ENCODE measurements around the gene RAB33A.

Gene RAB33A

DNA sequence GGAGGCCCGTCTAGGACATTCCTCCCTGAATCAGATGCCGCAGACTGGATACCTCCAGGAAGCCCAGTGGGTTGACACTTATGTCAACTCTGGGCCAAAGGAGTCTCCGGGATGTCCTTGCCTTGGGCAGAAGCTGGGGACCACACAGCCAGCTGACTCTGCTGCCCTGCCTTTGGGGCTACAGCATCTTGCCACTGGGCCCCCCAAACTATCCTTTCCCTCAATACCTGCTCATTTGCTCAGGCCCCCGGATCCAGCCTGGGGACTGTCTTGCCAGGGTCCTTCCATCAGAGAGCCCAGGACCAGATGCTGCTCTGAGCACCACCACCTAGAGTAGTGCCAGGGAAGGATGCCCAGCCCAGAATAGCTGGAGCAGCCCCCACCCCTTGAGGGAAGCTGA, 19.0 kb downstream of the RAB33A start:
- no peak for TF ChIP-seq SIN3A (IDR thresholded peaks at IDR 0.05; ENCODE audit: borderline replicate concordance, insufficient read depth, low read length)
- TF ChIP-seq TAF1 (IDR thresholded peaks at IDR 0.05; ENCODE audit: borderline replicate concordance, insufficient read depth, low read length), result no peak
- TF ChIP-seq, protein P1, sequence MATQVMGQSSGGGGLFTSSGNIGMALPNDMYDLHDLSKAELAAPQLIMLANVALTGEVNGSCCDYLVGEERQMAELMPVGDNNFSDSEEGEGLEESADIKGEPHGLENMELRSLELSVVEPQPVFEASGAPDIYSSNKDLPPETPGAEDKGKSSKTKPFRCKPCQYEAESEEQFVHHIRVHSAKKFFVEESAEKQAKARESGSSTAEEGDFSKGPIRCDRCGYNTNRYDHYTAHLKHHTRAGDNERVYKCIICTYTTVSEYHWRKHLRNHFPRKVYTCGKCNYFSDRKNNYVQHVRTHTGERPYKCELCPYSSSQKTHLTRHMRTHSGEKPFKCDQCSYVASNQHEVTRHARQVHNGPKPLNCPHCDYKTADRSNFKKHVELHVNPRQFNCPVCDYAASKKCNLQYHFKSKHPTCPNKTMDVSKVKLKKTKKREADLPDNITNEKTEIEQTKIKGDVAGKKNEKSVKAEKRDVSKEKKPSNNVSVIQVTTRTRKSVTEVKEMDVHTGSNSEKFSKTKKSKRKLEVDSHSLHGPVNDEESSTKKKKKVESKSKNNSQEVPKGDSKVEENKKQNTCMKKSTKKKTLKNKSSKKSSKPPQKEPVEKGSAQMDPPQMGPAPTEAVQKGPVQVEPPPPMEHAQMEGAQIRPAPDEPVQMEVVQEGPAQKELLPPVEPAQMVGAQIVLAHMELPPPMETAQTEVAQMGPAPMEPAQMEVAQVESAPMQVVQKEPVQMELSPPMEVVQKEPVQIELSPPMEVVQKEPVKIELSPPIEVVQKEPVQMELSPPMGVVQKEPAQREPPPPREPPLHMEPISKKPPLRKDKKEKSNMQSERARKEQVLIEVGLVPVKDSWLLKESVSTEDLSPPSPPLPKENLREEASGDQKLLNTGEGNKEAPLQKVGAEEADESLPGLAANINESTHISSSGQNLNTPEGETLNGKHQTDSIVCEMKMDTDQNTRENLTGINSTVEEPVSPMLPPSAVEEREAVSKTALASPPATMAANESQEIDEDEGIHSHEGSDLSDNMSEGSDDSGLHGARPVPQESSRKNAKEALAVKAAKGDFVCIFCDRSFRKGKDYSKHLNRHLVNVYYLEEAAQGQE (IDR thresholded peaks at IDR 0.05; ENCODE audit: insufficient read depth in 1 of 2, low read depth in 2 of 2, low read length in 2 of 2), result no peak

DNA sequence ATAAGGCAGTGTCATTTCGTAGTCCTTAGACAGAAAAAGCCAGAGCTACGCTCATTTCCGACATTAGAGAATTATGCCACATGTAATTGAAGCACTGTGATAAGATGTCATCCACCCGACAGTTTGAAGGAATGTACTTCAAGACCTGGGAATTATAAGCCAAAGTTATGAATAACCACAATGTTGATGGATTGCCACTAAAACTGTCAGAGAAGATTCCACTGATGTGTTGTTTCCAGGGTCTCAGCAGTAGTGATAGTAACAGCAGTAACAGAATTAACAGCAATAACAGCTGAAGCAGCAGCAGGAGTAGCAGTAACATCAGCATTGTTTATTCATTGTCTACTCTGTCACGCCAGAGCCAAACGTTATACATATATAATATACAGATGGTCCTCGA, 24.7 kb downstream of the RAB33A start:
- no peak for TF ChIP-seq SIN3A (IDR thresholded peaks at IDR 0.05; ENCODE audit: borderline replicate concordance, insufficient read depth, low read length)
- no peak for TF ChIP-seq POLR2AphosphoS5 (IDR thresholded peaks at IDR 0.05; ENCODE audit: low read depth, low read length)
- no peak for TF ChIP-seq FOXP2 (optimal IDR thresholded peaks at IDR 0.05; ENCODE audit: borderline replicate concordance, extremely low read depth, extremely low read length, insufficient read depth)
- TF ChIP-seq TAF1 (IDR thresholded peaks at IDR 0.05; ENCODE audit: borderline replicate concordance, insufficient read depth, low read length), result no peak
- TF ChIP-seq, protein P1 (IDR thresholded peaks at IDR 0.05; ENCODE audit: insufficient read depth in 1 of 2, low read depth in 2 of 2, low read length in 2 of 2), result no peak

DNA sequence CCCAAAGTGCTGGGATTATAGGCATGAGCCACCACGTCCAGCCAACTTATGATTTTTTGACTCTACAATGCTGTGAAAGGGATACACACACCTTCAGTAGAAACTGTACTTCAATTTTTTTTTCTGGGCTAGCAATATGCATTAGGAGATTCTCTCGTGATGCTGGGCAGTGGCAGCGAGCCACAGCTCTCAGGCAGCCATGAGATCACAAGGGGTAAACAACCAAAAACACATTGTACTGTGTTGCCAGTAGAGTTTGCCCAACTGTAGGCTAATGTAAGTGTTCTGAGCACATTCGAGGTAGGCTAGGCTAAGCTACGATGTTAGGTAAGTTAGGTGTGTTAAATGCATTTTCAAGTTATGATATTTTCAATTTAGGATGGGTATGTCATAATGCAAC, 25.7 kb downstream of the RAB33A start:
- no peak for TF ChIP-seq SIN3A (IDR thresholded peaks at IDR 0.05; ENCODE audit: borderline replicate concordance, insufficient read depth, low read length)
- no peak for TF ChIP-seq TAF1 (IDR thresholded peaks at IDR 0.05; ENCODE audit: borderline replicate concordance, insufficient read depth, low read length)
- TF ChIP-seq POLR2AphosphoS5 (IDR thresholded peaks at IDR 0.05; ENCODE audit: low read depth, low read length), result no peak
- TF ChIP-seq FOXP2 (optimal IDR thresholded peaks at IDR 0.05; ENCODE audit: borderline replicate concordance, extremely low read depth, extremely low read length, insufficient read depth), result no peak
- TF ChIP-seq, protein P1 (IDR thresholded peaks at IDR 0.05; ENCODE audit: insufficient read depth in 1 of 2, low read depth in 2 of 2, low read length in 2 of 2), result no peak

DNA sequence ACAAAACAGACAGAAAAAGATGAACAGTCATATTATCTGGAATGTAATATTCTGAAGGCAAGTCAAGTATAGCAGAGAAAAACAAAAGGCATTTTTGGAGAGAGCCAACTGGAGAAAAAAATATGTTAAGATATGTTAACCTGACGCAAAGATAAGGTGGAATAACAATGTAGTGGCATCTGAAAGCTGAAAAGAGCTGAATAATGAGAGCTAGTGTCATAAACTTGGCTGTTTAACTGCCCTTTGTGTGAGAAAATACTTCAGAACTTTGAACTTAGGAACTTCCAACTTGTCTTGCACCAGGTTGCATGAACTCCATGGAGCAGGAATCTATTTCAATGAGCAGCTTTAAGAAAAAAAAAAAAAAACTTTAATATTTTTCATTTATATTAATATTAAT, 32.9 kb downstream of the RAB33A start:
- no peak for TF ChIP-seq TAF1 (IDR thresholded peaks at IDR 0.05; ENCODE audit: borderline replicate concordance, insufficient read depth, low read length)
- no peak for TF ChIP-seq POLR2AphosphoS5 (IDR thresholded peaks at IDR 0.05; ENCODE audit: low read depth, low read length)
- TF ChIP-seq, protein P1 (IDR thresholded peaks at IDR 0.05; ENCODE audit: insufficient read depth in 1 of 2, low read depth in 2 of 2, low read length in 2 of 2), result no peak
- no peak for TF ChIP-seq FOXP2 (optimal IDR thresholded peaks at IDR 0.05; ENCODE audit: borderline replicate concordance, extremely low read depth, extremely low read length, insufficient read depth)
- no peak for TF ChIP-seq SIN3A (IDR thresholded peaks at IDR 0.05; ENCODE audit: borderline replicate concordance, insufficient read depth, low read length)
